Ishikawa (cell line): ENCODE measurements around the gene PLPPR3.

Source experiments
- CEBPB ChIP-seq: IDR thresholded peaks from 2 replicates; pipeline ENCODE4 v1.6.1; 2012
- CREB1 ChIP-seq: IDR thresholded peaks from 2 replicates; pipeline ENCODE4 v1.6.1; 2012; ENCODE audit warnings: low read depth
- EP300 ChIP-seq: IDR thresholded peaks from 2 replicates; pipeline ENCODE4 v1.6.1; 2012; ENCODE audit warnings: borderline replicate concordance
- FOXM1 ChIP-seq: IDR thresholded peaks from 2 replicates; pipeline ENCODE4 v1.6.1; 2012; ENCODE audit warnings: low read depth, borderline replicate concordance
- NFIC ChIP-seq: IDR thresholded peaks from 2 replicates; pipeline ENCODE4 v1.6.1; 2012
- RAD21 ChIP-seq: IDR thresholded peaks from 2 replicates; pipeline ENCODE4 v1.6.1; 2012; ENCODE audit warnings: low read depth
- TAF1 ChIP-seq: IDR thresholded peaks from 2 replicates; pipeline ENCODE4 v1.6.1; 2012; ENCODE audit warnings: low read depth, mild to moderate bottlenecking
- TEAD4 ChIP-seq: IDR thresholded peaks from 2 replicates; pipeline ENCODE4 v1.6.1; 2012
- YY1 ChIP-seq: IDR thresholded peaks from 2 replicates; pipeline ENCODE4 v1.6.1; 2012; ENCODE audit warnings: low read depth
- ZBTB7A ChIP-seq: IDR thresholded peaks from 2 replicates; pipeline ENCODE4 v1.6.1; 2012; ENCODE audit warnings: low read depth
- TF ChIP-seq, protein P1 (sequence below): IDR thresholded peaks from 2 replicates; pipeline ENCODE4 v1.6.1; 2012; ENCODE audit warnings: low read depth, mild to moderate bottlenecking
- TF ChIP-seq, protein P2 (sequence below): IDR thresholded peaks from 2 replicates; pipeline ENCODE4 v1.6.1; 2012

DNA sequence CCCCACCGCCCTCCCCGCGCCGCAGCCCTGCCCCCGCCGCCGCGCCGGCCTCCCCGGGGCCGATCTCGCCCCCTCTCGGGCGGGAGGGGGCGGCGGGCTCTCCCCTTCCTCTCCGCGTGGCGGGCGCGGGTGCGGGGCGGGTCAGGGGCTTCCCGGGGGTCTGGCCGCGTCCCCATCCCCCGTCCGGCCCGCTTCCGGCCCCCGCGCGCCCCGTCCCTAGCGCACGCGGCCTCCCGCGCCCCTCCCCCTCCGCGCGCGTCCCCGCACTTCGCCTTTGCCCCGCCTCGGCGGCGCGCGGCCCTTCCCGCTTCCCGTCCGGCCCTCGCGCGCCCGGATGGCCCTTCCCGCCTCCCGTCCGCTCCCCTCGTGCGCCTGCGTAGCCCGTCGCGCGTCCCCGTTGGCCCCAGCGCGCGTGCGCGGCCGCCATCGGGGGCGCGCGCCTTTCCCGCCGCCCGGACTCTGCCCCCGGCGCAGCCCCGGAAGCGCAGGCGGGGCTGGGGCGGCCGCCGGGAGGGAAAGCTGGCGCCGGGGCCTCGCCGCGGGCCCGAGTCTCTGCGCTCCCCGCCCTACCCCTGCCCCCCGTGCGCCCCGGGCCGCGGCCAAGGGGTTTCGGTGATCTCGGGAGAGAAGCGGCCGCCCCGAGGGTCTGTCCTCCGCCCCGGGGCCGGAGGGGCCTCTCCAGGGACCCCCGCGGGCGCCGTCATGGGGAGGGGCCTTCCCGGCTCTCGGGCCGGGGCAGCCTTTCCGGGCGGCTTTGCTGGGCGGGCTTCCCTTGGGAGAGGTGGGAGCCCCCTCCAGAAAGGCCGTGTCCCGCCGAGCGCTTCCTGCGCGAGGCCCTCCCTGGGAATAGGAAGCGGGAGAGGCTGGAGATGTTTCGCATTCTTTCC lies 24.0 kb downstream of the PLPPR3 start:
- TF ChIP-seq EP300 (no peak), YY1 (no peak), CREB1 (no peak), ZBTB7A (no peak; the same call in 1 of the 2 replicates), TAF1 (no peak; the same call in 1 of the 2 replicates), CEBPB (no peak), FOXM1 (no peak), NFIC (no peak), RAD21 (no peak), TEAD4 (no peak)
- TF ChIP-seq, protein P1, sequence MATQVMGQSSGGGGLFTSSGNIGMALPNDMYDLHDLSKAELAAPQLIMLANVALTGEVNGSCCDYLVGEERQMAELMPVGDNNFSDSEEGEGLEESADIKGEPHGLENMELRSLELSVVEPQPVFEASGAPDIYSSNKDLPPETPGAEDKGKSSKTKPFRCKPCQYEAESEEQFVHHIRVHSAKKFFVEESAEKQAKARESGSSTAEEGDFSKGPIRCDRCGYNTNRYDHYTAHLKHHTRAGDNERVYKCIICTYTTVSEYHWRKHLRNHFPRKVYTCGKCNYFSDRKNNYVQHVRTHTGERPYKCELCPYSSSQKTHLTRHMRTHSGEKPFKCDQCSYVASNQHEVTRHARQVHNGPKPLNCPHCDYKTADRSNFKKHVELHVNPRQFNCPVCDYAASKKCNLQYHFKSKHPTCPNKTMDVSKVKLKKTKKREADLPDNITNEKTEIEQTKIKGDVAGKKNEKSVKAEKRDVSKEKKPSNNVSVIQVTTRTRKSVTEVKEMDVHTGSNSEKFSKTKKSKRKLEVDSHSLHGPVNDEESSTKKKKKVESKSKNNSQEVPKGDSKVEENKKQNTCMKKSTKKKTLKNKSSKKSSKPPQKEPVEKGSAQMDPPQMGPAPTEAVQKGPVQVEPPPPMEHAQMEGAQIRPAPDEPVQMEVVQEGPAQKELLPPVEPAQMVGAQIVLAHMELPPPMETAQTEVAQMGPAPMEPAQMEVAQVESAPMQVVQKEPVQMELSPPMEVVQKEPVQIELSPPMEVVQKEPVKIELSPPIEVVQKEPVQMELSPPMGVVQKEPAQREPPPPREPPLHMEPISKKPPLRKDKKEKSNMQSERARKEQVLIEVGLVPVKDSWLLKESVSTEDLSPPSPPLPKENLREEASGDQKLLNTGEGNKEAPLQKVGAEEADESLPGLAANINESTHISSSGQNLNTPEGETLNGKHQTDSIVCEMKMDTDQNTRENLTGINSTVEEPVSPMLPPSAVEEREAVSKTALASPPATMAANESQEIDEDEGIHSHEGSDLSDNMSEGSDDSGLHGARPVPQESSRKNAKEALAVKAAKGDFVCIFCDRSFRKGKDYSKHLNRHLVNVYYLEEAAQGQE: no peak
- TF ChIP-seq, protein P2, sequence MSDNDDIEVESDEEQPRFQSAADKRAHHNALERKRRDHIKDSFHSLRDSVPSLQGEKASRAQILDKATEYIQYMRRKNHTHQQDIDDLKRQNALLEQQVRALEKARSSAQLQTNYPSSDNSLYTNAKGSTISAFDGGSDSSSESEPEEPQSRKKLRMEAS: peak; percentile 77; the same call in 1 of the 2 replicates
